ENCODE measurements around the gene SCN5A. TPM values are rescaled to one million over a fixed set of nuclear protein-coding genes. Genes with fewer than 3 reads are reported as not detected.
"Not testable (repeated sequence)": the region's sequence is repeated elsewhere in the genome, so short reads cannot be mapped to it uniquely, and the experiment has no call there.

Gene SCN5A
- total RNA-seq, 1 experiment from 2014 or later, result not detected

DNA sequence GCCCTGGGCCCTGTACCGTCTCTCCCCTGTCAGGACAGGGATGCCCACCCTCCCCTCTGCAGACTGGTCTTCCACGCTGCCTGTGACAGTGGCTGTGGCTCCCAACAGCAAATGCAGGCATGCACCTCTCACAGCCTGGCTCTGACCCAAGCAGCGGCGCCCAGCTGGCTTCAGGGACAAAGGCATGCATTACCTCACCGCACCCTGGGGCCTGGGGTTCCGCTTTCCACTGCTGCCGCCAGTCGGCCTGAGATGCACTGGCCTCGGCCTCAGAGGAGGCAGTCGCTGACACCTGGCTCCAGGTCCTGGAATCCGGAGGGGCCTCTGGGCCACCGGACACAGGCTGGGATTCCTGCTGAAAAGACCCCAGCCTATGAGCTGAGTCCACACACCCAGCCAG is 70.3 kb downstream of the SCN5A start:
- Histone ChIP-seq H3K27me3 (no peaks in the 10 kb centered on the region), H3K9me3 (no peaks in the 10 kb centered on the region), H3K36me3 (no peaks in the 10 kb centered on the region), H3K4me3 (no peak overlapping the region)
- peak; percentile 9 for DNase-seq

DNA sequence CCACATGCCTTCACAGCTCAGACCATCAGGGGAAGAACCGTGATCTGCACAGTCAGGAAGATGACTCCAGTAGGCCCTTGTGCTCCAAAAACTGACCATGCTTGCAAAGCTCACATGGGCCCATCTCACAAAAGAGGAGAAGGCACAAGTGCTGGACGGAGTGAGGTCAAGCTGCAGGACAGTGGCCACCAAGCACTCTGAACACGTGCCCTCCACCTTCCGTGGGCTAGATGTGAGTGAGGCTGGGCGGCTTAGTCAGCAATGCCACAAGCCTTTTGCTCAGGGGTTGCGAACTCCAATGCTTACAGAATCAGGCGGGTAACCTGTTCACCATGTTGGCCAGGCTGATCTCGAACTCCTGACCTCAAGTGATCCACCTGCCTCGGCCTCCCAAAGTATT is 70.9 kb downstream of the SCN5A start:
- Histone ChIP-seq H3K4me3 (no peak overlapping the region), H3K9me3 (no peaks in the 10 kb centered on the region), H3K27me3 (no peaks in the 10 kb centered on the region), H3K36me3 (no peaks in the 10 kb centered on the region)
- DNase-seq, result no peak

DNA sequence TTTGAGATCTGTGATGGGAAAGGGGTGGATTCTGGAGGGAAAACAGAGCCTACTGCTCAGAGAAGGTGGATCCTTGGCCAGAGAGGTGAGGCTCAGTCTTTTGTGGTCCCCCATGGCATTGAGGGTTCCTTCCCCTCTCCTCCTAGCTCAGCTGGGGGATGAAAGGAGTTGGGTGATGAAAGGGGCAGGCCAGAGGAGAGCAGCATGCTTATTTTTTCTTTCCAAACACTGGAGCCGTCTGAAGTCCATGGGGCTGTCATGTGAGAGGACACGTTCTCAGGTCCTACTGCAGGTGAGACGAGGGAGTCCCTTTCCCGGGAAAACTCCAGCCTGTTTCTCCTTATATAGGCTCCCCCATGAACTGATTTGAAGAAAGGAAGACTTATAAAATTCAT is 71.4 kb downstream of the SCN5A start:
- H3K4me3 ChIP-seq, result no peak overlapping the region
- H3K27me3 ChIP-seq, result no peaks in the 10 kb centered on the region
- no peak for DNase-seq
- H3K9me3 ChIP-seq, result no peaks in the 10 kb centered on the region
- no peaks in the 10 kb centered on the region for H3K36me3 ChIP-seq

DNA sequence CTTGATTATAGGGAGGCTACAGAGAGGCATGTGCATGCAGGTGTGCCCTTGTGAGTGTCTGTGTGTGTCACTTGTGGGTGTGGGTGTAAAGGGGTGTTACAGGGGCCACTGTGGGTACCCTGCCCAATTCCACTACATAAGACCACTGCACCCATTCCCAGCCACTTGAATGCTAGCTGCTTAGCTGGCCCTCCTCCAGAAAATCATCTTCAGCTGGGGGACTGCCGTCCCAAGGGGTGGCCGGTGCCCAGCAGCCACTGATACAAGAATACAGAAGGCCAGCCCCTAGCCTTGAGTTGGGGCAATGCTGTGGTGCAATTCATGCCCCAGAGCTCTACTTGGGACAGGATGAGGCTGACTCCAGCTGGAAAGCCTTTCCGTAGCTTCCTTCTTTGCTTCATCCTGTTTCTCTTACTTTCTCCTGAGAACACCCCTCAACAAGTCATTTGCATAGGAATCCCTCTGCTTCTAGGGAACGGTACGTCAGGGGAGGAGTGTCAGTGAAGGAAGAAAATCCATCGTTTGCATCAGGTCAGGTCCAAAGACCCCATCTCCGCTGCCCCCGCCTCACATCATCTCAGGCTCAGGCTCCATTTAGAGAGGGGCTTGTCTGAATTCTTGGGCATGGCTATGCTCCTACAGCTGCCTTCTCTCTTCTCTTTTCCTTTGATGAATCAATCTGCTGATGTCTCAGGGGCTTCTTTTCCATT is 72.0 kb downstream of the SCN5A start:
- no peaks in the 10 kb centered on the region for H3K36me3 ChIP-seq
- DNase-seq, result no peak
- H3K4me3 ChIP-seq, result no peak overlapping the region
- H3K9me3 ChIP-seq, result no peaks in the 10 kb centered on the region
- no peaks in the 10 kb centered on the region for H3K27me3 ChIP-seq

DNA sequence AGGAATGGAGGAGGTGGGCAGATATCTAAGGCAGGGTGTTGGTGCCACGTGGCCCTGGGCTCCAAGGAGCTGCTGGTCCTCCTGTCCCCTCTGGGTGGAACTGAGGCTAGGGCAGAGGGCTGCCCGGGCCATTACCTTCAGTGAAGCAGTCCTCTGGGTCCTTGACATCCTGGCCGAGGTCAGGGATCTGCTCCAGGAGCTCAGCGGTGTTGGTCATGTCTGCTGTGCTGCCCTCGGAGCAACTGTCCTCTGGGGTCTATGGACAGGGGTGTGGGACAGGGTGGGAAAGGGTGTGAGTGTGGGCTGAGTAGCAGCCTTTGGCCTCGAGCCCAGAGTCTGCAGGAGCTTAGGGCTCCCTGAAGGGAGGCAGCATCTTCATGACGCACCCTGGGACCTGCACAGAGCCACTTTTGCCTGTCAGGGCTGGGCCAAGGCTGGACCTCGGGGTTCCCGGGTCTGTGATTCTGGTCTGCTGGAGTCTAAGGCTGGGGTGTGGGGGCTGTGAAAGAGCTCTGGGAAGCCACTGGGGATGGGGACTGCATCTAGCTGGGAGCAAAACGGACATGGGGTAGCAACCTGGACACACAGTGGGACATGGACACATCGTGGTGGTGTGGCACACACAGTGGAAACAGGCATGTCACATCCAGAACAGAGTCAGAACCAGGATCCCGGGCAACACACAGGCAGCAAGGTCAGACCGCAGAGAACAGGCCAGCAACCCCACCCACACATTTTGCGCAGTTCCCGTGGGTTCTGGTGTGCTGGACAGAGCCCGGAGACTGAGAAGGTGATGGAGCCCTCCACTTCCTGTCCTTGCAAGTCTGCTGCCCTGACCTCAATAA is 72.7 kb downstream of the SCN5A start:
- no peak for DNase-seq

DNA sequence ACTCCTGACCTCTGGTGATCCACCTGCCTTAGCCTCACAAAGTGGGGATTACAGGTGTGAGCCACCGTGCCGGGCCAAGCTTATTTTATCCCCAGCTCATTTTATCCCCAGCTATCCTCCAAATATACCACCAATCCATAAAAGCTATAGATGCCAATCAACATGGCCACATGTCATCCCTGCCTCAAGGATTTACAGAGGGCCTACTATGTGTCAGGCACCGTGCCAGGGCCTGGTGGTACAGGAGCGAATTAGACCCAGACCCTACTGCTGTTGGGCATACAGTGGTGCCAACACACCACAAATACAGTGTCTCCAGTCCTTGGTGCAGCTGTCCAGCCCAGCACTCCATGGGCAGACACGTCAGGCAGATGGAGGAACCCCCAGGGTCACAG is 73.4 kb downstream of the SCN5A start:
- no peak for DNase-seq
- Histone ChIP-seq H3K27me3 (no peaks in the 10 kb centered on the region), H3K4me3 (no peak overlapping the region), H3K9me3 (no peaks in the 10 kb centered on the region), H3K36me3 (no peaks in the 10 kb centered on the region)

More for the DNA sequence above, 72.7 kb downstream of the SCN5A start:
- Histone ChIP-seq H3K9me3 (no peaks in the 10 kb centered on the region), H3K36me3 (no peaks in the 10 kb centered on the region), H3K4me3 (no peak overlapping the region), H3K27me3 (no peaks in the 10 kb centered on the region)

DNA sequence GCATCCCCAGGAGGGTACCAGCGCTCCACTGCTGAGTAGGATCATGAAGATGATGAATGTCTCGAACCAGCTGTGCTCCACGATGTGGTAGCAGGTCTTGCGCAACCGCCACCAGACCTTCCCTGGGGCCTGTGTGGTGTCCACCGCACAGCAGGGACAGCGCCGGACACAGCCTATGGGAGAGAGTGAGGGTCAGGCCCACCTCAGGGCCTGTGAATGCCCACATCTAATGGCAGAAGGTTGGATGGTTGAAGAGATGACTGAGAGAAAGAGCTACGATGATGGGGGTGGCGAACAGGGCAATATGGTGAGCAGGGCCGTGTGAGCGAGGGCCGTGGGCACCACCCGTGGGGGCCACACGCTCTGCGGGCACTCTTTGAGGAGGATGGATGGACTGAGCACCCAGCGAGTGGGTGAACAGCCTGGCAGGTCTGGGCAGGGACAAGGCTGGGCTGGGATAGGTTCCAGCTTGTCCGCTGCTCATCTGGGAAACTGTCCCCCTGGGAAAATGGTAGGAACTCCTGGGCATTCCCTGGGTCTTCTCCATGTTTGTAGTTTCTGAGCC is 74.1 kb downstream of the SCN5A start:
- no peaks in the 10 kb centered on the region for H3K9me3 ChIP-seq
- H3K27me3 ChIP-seq, result no peaks in the 10 kb centered on the region
- no peak for DNase-seq
- no peaks in the 10 kb centered on the region for H3K36me3 ChIP-seq
- no peak overlapping the region for H3K4me3 ChIP-seq

DNA sequence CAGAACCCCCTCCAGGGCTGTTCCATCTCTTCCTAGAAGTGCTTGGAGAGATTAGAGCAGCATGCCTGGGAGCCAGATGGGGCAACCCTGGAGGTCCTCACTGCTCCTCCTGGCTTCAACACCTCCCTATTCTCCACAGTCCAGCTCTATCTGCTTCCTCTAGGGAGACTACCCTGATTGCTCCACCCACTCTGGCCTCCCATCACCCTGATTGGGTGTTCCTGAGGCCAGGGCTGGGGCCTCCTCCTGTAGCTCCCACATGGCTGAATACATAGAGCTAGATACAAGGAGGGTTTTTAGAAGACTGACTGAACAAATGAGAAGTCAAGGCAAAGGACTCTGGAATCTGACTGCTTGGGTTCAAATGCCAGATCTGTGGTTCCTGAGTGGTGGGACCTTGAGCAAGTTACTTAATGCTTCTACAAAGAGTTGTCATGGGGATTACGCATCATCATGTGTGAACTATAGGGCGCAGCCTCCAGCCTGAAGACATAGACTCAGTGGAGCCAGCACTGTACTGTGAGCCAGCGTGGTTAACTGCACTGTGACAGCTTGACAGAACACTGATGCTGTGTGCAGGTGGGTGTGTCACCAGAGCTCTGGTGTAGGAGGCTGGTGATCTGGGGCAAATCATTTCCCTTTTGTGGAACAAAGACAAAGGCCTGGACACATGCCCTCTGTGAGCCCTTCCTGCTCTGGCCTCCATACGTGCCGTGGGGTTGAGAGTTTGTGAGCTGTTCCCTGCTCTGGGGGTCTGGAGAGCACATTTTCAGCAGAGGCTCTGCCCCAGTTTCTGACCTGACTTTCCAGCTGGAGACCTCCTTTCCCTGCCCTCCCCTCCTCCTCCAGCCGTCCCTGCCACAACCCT is 74.8 kb downstream of the SCN5A start:
- no peaks in the 10 kb centered on the region for H3K9me3 ChIP-seq
- no peak overlapping the region for H3K4me3 ChIP-seq
- H3K36me3 ChIP-seq, result no peaks in the 10 kb centered on the region
- DNase-seq, result no peak
- no peaks in the 10 kb centered on the region for H3K27me3 ChIP-seq

DNA sequence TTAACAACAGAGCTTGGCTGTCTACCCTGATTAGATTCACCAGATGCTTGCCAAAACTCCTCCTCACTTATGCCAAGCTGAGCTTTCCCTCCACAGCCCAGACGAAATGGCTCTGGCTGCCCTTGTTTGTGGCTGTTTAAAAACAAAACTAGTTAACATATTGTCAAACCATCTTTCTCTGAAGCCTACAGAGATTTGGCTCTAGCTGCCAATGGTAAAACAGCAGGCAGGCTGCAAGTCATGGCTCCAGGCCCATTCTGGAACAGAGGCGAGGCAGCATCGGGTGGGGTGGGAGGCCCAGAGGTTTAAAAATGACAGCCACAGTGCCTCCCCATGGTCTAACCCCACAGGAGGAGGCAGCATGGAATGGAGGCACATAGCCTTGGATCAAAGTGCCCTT is 75.9 kb downstream of the SCN5A start:
- no peak for DNase-seq
- no peaks in the 10 kb centered on the region for H3K36me3 ChIP-seq
- H3K4me3 ChIP-seq, result no peak overlapping the region
- no peaks in the 10 kb centered on the region for H3K27me3 ChIP-seq
- H3K9me3 ChIP-seq, result no peaks in the 10 kb centered on the region

DNA sequence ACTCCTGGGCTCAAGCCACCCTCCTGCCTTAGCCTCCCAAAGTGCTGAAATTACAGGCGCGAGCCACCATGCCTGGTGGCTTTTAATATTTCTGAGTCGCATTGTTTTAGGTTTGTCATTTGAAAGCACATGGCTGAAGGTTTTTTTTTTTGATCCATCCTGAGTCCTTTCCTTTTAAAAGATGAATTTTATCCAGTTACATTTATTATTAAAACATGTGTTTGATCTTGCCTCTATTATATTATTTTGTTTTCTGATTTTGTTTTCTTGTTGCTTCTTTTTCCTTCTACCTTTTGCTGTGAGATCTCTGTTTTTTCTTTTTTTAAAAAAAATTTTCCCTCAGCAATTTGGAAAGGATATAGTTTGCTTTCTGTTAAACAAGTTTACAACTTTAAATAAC is 76.4 kb downstream of the SCN5A start:
- Histone ChIP-seq H3K27me3 (no peaks in the 10 kb centered on the region), H3K9me3 (no peaks in the 10 kb centered on the region), H3K4me3 (no peak overlapping the region), H3K36me3 (no peaks in the 10 kb centered on the region)
- DNase-seq, result no peak

DNA sequence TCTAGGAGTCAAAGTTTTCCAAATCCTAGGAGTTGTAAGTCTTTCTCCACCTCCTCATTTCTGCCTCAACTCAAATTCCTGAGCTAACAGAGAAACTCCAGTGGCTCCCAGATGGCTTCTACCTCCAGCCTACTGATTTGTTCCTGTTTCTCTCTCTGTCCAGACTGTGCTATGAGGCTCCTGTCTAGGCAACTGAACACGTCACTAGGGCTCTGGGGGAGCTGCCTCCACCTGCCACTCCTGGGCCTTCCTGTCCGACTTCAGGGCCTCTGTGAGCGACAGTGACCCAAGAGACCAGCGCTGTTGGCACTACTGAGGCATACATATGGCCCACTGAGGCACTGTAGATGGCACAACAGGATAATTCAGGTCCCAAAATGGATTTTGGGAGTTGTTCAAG is 82.0 kb downstream of the SCN5A start:
- Histone ChIP-seq H3K4me3 (no peak overlapping the region), H3K36me3 (no peaks in the 10 kb centered on the region), H3K9me3 (no peaks in the 10 kb centered on the region), H3K27me3 (no peaks in the 10 kb centered on the region)
- DNase-seq, result no peak

DNA sequence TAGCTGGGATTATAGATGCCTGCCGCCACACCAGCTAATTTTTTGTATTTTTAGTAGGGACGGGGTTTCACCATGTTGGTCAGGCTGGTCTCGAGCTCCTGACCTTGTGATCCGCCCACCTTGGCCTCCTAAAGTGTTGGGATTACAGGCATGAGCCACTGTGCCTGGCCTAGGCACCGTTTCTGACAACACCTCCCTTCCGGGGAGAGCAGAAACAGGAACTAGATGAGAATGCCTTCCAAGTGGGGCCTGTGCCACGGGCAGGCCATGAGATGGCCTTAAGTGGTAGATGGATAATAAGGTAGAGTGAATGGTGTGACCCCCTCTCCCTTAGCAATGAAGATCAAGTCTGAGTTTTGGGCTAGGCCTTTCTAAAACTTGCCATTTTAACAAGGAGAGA is 82.7 kb downstream of the SCN5A start:
- not testable (repeated sequence) for DNase-seq, H3K4me3 ChIP-seq, H3K27me3 ChIP-seq, H3K9me3 ChIP-seq, H3K36me3 ChIP-seq

DNA sequence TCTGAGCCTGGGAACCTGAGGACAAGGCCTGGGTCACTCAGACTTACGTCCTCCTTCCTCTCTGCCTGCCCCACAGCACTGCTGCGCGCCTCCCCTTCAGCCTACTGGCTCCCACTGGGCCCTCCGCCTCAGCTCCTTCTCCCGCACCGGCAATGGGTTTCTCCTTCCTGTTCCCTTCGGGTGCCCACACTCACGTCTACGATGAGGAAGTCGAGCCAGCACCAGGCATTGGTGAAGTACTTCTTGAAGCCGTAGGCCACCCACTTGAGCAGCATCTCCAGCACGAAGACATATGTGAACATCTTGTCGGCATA is 83.3 kb downstream of the SCN5A start:
- H3K9me3 ChIP-seq, result no peaks in the 10 kb centered on the region
- DNase-seq, result no peak
- no peaks in the 10 kb centered on the region for H3K27me3 ChIP-seq
- H3K4me3 ChIP-seq, result no peak overlapping the region
- no peaks in the 10 kb centered on the region for H3K36me3 ChIP-seq

DNA sequence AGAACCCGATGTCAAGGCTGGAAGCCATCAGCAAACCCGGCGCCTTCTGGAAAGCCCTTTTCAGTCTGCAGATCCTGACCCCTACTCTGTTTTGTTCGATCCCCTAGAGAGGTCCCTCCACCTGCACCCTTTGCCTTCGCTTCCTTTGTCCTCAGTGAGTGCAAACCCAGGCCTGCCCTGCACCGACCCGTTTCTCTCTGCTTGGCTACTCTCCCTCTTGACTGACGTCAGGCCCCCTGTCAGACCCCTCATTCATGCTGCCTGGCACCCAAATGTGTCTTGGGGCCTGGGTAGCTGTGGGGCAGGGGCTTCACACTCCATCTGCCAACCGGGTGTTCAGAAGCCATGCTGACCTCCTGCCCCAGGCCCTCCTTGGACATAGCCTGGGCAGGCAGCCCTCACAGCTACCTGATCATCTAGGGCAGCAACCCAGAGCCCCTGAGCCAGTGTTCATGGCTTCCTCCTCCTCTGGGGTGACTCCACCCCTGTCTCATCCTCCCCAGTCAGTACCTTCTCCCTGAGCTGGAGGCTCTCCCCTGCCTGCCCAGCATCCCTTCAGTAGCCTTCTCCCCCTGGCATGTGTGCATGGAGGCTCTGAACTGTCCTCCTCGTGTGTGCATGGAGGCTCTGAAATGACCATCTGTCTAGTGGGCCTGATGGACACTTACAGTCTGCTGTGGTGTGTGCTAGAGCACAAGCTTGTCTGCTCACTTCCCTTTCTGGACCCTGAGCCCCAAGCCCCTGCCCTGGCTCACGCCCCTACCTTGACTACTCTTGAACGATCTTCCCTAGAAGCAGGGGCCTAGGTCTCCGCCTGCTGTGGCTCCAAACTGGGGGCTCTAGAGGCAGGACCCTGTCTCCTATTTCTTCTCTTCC is 83.9 kb downstream of the SCN5A start:
- DNase-seq, result no peak
- H3K36me3 ChIP-seq, result no peaks in the 10 kb centered on the region
- H3K4me3 ChIP-seq, result no peak overlapping the region
- H3K27me3 ChIP-seq, result no peaks in the 10 kb centered on the region
- H3K9me3 ChIP-seq, result no peaks in the 10 kb centered on the region

DNA sequence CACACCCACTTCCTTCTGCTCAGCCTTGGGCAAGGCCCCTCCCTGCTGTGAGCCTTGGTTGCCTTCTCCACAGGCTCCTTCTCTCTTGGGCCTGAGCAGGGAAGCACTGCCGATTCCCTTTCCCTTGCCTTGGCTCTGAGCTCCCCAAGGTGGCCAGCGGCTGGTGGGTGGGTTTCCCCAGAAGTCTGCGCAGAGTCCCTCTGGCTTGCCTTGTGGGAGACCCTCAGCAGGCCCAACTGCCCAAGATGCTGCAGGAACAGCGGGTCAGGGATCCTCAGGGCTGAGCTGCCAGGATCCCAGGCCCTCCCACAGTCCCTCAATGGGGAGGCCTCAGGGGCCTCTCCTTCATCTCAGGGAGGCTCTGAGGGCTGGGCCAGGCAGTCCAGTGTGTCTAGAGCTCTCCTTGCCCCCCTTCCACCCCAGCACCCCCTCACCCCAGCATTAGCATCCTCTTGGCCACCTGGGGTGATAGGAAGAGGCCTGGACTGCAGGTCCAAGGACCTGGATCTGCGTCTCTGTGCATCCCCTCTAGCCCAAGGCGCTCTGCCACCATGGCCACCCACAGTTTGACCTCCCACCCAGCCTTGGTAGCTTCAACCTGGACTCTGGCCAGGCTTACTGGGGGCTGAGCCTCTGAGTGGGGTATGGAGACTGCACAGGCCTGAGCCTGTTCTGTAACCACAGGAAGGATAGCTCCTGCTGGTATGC is 84.7 kb downstream of the SCN5A start:
- no peaks in the 10 kb centered on the region for H3K9me3 ChIP-seq
- H3K4me3 ChIP-seq, result no peak overlapping the region
- no peak for DNase-seq
- H3K36me3 ChIP-seq, result no peaks in the 10 kb centered on the region
- no peaks in the 10 kb centered on the region for H3K27me3 ChIP-seq

DNA sequence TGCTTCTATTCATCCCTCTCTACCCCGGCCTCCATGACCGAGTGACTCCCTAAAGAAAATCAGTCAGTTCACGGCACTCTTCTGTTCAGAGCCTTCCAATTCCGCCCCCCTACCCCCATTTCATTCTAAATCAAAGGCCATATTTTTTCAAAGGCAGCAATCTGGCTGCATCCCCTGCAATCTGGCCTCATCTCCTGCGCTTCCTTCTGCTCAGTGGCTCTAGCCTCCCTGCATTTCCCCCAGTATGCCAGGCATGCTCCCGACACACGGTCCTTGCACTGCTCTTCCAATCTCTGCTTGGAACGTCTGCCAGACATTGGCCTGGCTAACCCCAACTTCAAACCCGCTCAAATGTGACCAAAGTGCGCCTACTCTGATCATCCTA is 85.6 kb downstream of the SCN5A start:
- no peak for DNase-seq
- no peak overlapping the region for H3K4me3 ChIP-seq
- no peaks in the 10 kb centered on the region for H3K27me3 ChIP-seq
- H3K9me3 ChIP-seq, result no peaks in the 10 kb centered on the region
- H3K36me3 ChIP-seq, result no peaks in the 10 kb centered on the region
